Measurements from ENCODE around the gene CDK5. TPM values are rescaled to one million over a fixed set of nuclear protein-coding genes. Genes with fewer than 3 reads are reported as not detected.

The CDK5 gene
- total RNA-seq, 1 donor from 2014 or later, result 24.9 TPM

DNA sequence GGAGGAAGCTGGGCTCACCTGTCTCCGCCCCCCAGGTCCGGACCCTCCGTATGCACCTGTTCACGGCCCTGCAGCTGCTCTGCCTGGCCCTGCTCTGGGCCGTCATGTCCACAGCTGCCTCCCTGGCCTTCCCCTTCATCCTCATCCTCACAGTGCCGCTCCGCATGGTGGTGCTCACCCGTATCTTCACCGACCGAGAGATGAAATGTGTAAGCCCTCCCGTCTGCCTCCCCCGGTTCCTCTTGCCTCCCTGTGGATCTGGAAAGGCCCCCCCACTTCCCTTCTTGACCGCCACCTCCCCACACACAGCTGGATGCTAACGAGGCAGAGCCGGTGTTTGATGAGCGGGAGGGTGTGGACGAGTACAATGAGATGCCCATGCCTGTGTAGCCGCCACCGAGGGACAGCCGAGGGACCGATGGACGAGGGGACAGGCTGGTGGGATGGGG is 18.3 kb upstream of the CDK5 start:
- Mint-ChIP-seq H3K27me3 (ENCODE audit: insufficient read depth) (no peaks in the 10 kb centered on the region), H3K36me3 (ENCODE audit: low read depth) (peaks cover 30% of the 10 kb centered on the region), H3K4me1 (ENCODE audit: low read depth) (peaks cover 13% of the 10 kb centered on the region), H3K4me3 (no peak overlapping the region), H3K9me3 (no peaks in the 10 kb centered on the region), H3K27ac (no peak overlapping the region)
- intact Hi-C loops (cut with micrococcal nuclease), result no loop called here
- no peak for DNase-seq (ENCODE audit: low spot score)

DNA sequence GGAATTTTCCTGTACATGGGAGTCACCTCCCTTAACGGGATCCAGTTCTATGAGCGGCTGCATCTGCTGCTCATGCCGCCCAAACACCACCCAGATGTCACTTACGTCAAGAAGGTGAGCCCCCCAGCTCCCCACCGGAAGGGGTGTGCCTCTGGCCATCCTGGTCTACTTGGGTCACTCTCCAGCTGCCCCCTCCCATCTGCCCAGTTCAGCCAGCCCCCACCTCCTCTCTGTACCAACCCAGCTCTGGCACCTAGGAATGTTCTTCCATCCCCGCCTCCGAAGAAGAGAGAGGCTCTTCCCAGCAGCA is 17.9 kb upstream of the CDK5 start:
- DNase-seq (ENCODE audit: low spot score), result no peak
- no peak overlapping the region for H3K4me3 Mint-ChIP-seq
- H3K27ac Mint-ChIP-seq, result no peak overlapping the region
- H3K4me1 Mint-ChIP-seq (ENCODE audit: low read depth), result peaks cover 13% of the 10 kb centered on the region
- H3K27me3 Mint-ChIP-seq (ENCODE audit: insufficient read depth), result no peaks in the 10 kb centered on the region
- no peaks in the 10 kb centered on the region for H3K9me3 Mint-ChIP-seq
- intact Hi-C loops (cut with micrococcal nuclease), result no loop called here
- H3K36me3 Mint-ChIP-seq (ENCODE audit: low read depth), result peaks cover 30% of the 10 kb centered on the region

DNA sequence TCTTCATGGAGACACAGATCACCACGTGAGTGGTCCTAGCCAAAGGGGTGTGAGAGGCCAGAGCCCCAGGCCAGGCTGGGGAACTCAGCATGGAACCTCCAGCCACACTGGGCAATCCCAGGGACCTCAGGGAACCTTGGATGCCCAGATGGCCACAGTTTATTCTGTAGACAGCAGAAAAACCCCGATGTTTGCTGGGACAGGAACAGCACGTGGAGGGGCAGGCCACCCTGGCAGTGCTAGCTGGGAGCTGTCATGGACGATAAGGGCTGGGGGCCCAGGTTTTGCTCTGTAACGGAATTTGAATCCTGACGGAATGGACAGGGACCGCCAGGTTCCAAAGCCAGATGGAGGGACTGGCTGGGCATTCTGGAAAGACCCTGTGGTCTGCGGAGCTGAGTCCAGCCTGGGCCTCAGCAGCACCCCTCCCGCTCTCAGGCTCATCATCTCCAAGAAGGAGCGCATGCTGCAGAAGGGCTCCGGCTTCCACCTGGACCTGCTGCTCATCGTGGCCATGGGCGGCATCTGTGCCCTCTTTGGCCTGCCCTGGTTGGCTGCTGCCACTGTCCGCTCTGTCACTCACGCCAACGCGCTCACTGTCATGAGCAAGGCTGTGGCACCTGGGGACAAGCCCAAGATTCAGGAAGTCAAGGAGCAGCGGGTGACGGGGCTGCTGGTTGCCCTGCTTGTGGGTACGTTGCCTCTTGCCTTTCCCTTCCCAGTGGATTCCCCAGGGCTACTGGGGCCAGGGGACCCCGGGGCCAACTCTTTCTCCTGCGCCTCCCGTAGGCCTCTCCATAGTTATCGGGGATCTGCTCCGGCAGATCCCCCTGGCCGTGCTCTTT is 17.3 kb upstream of the CDK5 start:
- Mint-ChIP-seq H3K4me1 (ENCODE audit: low read depth) (peaks cover 13% of the 10 kb centered on the region), H3K36me3 (ENCODE audit: low read depth) (peaks cover 30% of the 10 kb centered on the region), H3K27me3 (ENCODE audit: insufficient read depth) (no peaks in the 10 kb centered on the region), H3K4me3 (no peak overlapping the region), H3K27ac (no peak overlapping the region), H3K9me3 (no peaks in the 10 kb centered on the region)
- intact Hi-C loops (cut with micrococcal nuclease), result no loop called here
- DNase-seq (ENCODE audit: low spot score), result no peak

DNA sequence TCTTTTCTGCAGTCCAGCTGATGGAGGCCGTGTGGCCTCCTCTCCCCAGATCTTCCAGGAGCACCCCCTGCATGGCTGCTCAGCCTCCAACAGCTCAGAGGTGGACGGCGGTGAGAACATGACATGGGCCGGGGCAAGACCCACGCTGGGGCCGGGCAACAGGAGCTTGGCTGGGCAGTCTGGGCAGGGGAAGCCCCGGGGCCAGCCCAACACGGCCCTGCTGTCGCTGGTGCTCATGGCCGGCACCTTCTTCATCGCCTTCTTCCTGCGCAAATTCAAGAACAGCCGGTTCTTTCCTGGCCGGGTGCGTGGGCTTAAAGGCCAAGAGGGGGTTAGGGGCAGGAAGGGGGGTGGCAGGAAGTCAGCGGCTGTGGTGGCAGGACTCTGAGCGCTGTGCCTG is 16.3 kb upstream of the CDK5 start:
- H3K4me3 Mint-ChIP-seq, result no peak overlapping the region
- intact Hi-C loops (cut with micrococcal nuclease), result no loop called here
- H3K4me1 Mint-ChIP-seq (ENCODE audit: low read depth), result peaks cover 9% of the 10 kb centered on the region
- H3K27ac Mint-ChIP-seq, result no peak overlapping the region
- H3K36me3 Mint-ChIP-seq (ENCODE audit: low read depth), result peaks cover 28% of the 10 kb centered on the region
- no peak for DNase-seq (ENCODE audit: low spot score)
- H3K27me3 Mint-ChIP-seq (ENCODE audit: insufficient read depth), result no peaks in the 10 kb centered on the region
- H3K9me3 Mint-ChIP-seq, result no peaks in the 10 kb centered on the region

DNA sequence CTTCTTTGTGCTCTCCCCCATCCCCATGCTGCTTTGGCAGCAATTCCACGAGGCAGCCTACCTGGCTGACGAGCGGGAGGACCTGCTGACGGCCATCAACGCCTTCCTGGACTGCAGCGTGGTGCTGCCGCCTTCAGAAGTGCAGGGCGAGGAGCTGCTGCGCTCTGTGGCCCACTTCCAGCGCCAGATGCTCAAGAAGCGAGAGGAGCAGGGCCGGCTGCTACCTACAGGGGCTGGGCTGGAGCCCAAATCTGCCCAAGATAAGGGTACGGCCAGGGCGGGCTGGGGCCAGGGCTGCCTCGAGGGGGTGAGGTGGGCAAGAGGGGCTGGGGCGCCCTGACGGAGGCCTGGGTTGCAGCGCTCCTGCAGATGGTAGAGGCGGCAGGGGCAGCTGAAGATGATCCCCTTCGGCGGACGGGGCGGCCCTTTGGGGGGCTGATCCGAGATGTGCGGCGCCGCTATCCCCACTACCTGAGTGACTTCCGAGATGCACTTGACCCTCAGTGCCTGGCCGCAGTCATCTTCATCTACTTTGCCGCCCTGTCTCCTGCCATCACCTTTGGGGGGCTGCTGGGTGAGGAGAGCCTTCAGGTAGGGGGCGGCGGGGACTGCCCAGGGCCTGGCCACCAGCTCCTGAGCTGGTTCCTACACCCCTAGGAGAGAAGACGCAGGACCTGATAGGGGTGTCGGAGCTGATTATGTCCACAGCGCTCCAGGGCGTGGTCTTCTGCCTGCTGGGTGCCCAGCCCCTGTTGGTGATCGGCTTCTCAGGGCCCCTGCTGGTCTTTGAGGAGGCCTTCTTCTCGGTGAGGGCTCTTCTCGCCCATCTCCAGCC is 13.6 kb upstream of the CDK5 start:
- DNase-seq (ENCODE audit: low spot score), result no peak
- Mint-ChIP-seq H3K4me3 (no peak overlapping the region), H3K9me3 (no peaks in the 10 kb centered on the region), H3K27me3 (ENCODE audit: insufficient read depth) (no peaks in the 10 kb centered on the region), H3K4me1 (ENCODE audit: low read depth) (no peaks in the 10 kb centered on the region), H3K36me3 (ENCODE audit: low read depth) (peaks cover 21% of the 10 kb centered on the region), H3K27ac (no peak overlapping the region)
- intact Hi-C loops (cut with micrococcal nuclease), result no loop called here

DNA sequence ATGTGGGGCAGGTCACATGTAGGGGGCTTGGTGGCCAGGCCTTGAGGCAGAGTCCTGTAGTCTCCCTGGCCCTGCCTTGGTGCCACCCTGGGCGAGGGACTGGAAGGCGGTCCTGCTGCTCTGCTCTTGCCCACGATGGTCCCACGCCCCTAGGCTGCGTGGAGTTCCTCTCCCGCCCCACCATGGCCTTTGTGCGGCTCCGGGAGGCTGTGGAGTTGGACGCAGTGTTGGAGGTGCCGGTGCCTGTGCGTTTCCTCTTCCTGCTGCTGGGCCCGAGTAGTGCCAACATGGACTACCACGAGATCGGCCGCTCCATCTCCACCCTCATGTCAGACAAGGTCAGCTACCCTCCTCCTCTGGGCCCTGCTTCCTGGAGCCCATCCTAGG is 12.9 kb upstream of the CDK5 start:
- no peak overlapping the region for H3K4me3 Mint-ChIP-seq
- intact Hi-C loops (cut with micrococcal nuclease), result no loop called here
- peak overlapping the region; percentile 18 for H3K27ac Mint-ChIP-seq
- no peaks in the 10 kb centered on the region for H3K27me3 Mint-ChIP-seq (ENCODE audit: insufficient read depth)
- no peaks in the 10 kb centered on the region for H3K9me3 Mint-ChIP-seq
- peaks cover 15% of the 10 kb centered on the region for H3K36me3 Mint-ChIP-seq (ENCODE audit: low read depth)
- no peak for DNase-seq (ENCODE audit: low spot score)
- H3K4me1 Mint-ChIP-seq (ENCODE audit: low read depth), result no peaks in the 10 kb centered on the region

DNA sequence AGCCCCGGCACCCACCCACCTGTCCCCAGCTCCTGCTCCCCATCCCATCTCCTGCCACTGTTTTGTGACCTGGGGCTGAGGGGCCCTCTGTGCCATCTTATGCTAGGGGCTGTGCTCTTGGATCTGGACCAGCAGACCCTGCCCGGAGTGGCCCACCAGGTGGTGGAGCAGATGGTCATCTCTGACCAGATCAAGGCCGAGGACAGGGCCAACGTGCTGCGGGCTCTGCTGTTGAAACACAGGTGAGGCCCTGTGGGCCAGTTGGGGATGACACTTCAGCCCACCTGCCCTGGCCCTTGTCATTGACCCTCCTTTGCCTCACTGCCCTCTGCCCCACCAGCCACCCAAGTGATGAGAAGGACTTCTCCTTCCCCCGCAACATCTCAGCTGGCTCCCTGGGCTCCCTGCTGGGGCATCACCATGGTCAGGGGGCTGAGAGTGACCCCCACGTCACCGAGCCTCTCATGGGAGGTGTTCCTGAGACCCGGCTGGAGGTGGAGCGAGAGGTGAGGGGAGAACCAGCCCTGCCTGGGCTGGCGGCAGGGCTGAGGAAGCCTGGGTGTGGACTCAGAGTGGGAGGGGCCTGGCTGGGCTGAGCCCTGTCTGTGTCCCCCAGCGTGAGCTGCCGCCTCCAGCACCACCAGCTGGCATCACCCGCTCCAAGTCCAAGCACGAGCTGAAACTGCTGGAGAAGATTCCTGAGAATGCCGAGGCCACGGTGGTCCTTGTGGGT is 12.3 kb upstream of the CDK5 start:
- Mint-ChIP-seq H3K9me3 (no peaks in the 10 kb centered on the region), H3K27me3 (ENCODE audit: insufficient read depth) (no peaks in the 10 kb centered on the region), H3K36me3 (ENCODE audit: low read depth) (peaks cover 17% of the 10 kb centered on the region), H3K27ac (no peak overlapping the region), H3K4me3 (no peak overlapping the region), H3K4me1 (ENCODE audit: low read depth) (no peaks in the 10 kb centered on the region)
- DNase-seq (ENCODE audit: low spot score), result no peak
- intact Hi-C loops (cut with micrococcal nuclease), result no loop called here

DNA sequence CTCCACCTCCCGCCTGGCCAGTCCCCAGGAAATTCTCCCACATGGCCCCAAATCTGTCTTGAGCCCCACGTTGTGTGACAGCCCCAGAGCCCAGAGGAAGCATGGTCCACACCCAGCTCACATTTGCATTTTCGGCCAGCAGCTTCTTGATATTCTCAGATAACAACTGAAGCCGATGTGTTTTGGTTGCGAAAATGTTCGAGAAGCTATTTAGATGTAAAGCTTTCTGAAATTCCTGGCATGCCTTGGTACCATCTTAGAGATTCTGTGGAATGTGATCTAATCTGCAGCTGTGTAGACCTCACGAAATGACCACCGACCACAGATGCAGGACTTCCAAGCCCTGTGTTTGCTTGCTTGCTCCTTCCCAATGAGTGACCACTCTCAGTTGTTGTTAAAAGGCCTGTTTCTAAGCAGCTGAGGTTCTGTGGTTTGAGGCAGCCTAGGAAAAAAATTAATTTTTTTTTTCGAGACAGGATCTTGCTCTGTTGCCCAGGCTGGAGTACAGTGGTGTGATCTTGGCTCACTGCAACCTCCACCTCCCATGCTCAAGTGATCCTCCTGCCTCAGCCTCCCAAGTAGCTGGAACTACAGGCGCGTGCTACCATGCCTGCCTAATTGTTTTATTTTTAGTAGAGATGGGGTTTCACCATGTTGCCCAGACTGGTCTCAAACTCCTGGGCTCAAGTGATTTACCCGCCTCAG is 10.5 kb upstream of the CDK5 start:
- H3K27ac Mint-ChIP-seq, result no peak overlapping the region
- intact Hi-C loops (cut with micrococcal nuclease), result no loop called here
- H3K36me3 Mint-ChIP-seq (ENCODE audit: low read depth), result peaks cover 12% of the 10 kb centered on the region
- no peaks in the 10 kb centered on the region for H3K9me3 Mint-ChIP-seq
- DNase-seq (ENCODE audit: low spot score), result no peak
- H3K4me1 Mint-ChIP-seq (ENCODE audit: low read depth), result no peaks in the 10 kb centered on the region
- H3K4me3 Mint-ChIP-seq, result no peak overlapping the region
- H3K27me3 Mint-ChIP-seq (ENCODE audit: insufficient read depth), result no peaks in the 10 kb centered on the region

DNA sequence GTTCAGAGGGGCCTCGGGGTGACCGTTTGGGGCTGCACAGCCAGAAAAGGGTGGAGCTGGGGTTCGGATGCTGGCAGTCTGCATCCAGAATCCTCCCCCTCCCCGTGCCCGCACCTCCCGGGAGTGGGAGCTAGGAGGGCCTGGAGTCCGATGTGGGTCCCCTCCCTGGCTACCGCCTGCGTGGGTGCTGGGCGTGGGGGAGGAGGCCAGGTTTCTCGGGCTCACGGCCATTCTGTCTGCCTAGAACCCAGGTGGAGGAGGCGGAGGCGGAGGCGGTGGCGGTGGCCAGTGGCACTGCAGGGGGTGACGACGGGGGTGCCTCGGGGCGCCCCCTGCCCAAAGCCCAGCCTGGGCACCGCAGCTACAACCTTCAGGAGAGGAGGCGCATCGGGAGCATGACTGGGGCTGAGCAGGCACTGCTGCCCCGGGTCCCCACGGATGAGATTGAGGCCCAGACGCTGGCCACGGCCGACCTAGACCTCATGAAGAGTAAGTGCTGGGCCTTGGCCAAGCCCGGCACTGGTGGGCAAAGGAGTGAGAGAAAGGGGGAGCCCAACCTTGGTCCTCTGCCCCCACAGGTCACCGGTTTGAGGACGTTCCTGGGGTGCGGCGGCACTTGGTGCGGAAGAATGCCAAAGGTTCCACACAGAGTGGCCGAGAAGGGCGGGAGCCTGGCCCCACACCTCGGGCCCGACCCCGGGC is 8.7 kb upstream of the CDK5 start:
- Mint-ChIP-seq H3K27me3 (ENCODE audit: insufficient read depth) (no peaks in the 10 kb centered on the region), H3K9me3 (no peaks in the 10 kb centered on the region), H3K4me3 (no peak overlapping the region), H3K27ac (no peak overlapping the region), H3K4me1 (ENCODE audit: low read depth) (peaks cover 5% of the 10 kb centered on the region), H3K36me3 (ENCODE audit: low read depth) (peaks cover 7% of the 10 kb centered on the region)
- no peak for DNase-seq (ENCODE audit: low spot score)
- intact Hi-C loops (cut with micrococcal nuclease), result no loop called here

DNA sequence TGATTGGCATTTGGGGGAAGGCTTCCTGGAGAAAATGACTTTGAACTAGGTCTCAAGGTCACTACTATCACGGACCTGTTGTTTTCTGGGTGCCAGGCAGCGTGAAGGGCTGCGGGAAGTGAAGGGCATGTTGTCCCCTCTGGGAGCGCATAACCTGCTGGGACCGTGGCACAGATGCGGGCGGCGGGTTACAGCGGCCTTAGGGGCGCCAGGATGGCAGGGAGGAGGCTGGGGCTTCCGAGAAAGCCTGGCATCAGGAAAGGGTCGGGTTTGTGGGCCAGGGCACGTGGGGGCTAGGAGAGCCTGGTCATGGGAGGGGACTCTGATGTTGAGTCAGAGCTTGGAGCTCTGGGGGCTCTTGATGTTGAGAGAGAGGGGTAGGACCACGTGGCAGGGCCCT is 7.8 kb upstream of the CDK5 start:
- Mint-ChIP-seq H3K4me1 (ENCODE audit: low read depth) (peaks cover 14% of the 10 kb centered on the region), H3K27me3 (ENCODE audit: insufficient read depth) (no peaks in the 10 kb centered on the region), H3K27ac (no peak overlapping the region), H3K4me3 (no peak overlapping the region), H3K9me3 (no peaks in the 10 kb centered on the region), H3K36me3 (ENCODE audit: low read depth) (peaks cover 7% of the 10 kb centered on the region)
- intact Hi-C loops (cut with micrococcal nuclease), result no loop called here
- DNase-seq (ENCODE audit: low spot score), result no peak

DNA sequence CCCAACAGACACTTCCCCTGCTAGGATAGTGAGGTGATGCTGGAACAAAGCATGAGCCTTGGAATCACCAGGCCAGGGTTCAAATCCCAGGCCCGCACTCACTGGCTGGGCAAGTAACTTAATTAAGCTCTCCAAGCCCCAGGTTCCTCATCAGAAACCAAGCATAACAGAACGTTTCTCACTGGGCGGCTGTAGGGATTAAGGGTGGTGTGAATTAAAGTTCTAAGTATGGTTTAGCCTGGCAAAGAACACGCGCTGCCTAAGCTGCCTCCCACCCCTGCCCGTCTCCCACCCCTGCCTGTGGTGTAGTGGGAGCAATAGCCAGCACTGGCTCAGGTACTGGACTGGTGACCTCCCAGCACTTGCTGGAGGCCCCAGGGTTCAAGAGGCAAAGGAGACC is 7.3 kb upstream of the CDK5 start:
- no peak for DNase-seq (ENCODE audit: low spot score)
- Mint-ChIP-seq H3K4me1 (ENCODE audit: low read depth) (peaks cover 17% of the 10 kb centered on the region), H3K27ac (no peak overlapping the region), H3K4me3 (no peak overlapping the region), H3K27me3 (ENCODE audit: insufficient read depth) (no peaks in the 10 kb centered on the region), H3K36me3 (ENCODE audit: low read depth) (peaks cover 7% of the 10 kb centered on the region), H3K9me3 (no peaks in the 10 kb centered on the region)
- intact Hi-C loops (cut with micrococcal nuclease), result no loop called here

DNA sequence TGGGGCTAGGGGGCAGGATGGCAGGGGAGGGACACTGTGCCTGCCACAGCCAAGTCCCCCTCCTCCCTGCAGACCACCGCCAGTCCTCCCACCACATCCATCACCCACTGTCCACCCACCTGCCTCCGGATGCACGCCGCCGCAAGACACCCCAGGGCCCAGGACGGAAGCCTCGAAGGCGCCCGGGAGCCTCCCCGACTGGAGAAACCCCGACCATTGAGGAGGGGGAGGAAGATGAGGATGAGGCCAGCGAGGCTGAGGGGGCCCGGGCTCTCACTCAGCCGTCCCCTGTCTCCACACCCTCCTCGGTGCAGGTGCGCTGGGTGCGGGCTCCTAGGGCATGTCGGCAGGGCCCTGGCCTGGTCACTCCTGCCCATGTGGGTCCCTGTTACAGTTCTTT is 6.8 kb upstream of the CDK5 start:
- Mint-ChIP-seq H3K36me3 (ENCODE audit: low read depth) (peaks cover 7% of the 10 kb centered on the region), H3K27ac (no peak overlapping the region), H3K9me3 (no peaks in the 10 kb centered on the region), H3K27me3 (ENCODE audit: insufficient read depth) (no peaks in the 10 kb centered on the region), H3K4me3 (no peak overlapping the region), H3K4me1 (ENCODE audit: low read depth) (peaks cover 17% of the 10 kb centered on the region)
- no peak for DNase-seq (ENCODE audit: low spot score)
- intact Hi-C loops (cut with micrococcal nuclease), result no loop called here
